Smooth muscle cell (in vitro differentiated cells): ENCODE data around the gene MAN1B1. TPM values are rescaled to one million over a fixed set of nuclear protein-coding genes. Genes with fewer than 3 reads are reported as not detected.

Experiments
- DNase-seq: peaks from one replicate; lab custom pipeline; 2025; ENCODE audit not compliant: unreplicated experiment; lab: John Stamatoyannopoulos, UW
- H2AFZ ChIP-seq: fragments of 200-600 bp; sonication (generic); 2 replicates; pipeline ENCODE4 v1.6.0; 2016; ENCODE audit warnings: antibody characterized with exemption, low read depth, mild to moderate bottlenecking
- H3F3A ChIP-seq: fragments of 200-600 bp; sonication (generic); 2 replicates; pipeline ENCODE4 v1.6.0; 2017; ENCODE audit warnings: antibody characterized with exemption, low read depth
- H3K27ac ChIP-seq: fragments of 200-600 bp; sonication (generic); 2 replicates; pipeline ENCODE4 v1.5.1; 2016; ENCODE audit warnings: low read depth, mild to moderate bottlenecking
- H3K27me3 ChIP-seq: fragments of 200-600 bp; sonication (generic); 2 replicates; pipeline ENCODE4 v1.6.1; 2016; ENCODE audit warnings: low read depth, mild to moderate bottlenecking
- H3K36me3 ChIP-seq: fragments of 200-600 bp; sonication (generic); 2 replicates; pipeline ENCODE4 v1.5.1; 2016; ENCODE audit warnings: low read depth
- H3K4me1 ChIP-seq: fragments of 200-600 bp; sonication (generic); 2 replicates; pipeline ENCODE4 v1.5.1; 2016; ENCODE audit warnings: low read depth
- H3K4me2 ChIP-seq: fragments of 200-600 bp; sonication (generic); 2 replicates; pipeline ENCODE4 v1.6.0; 2016; ENCODE audit warnings: mild to moderate bottlenecking
- H3K4me3 ChIP-seq: fragments of 200-600 bp; sonication (generic); 2 replicates; pipeline ENCODE4 v1.5.1; 2016; ENCODE audit warnings: mild to moderate bottlenecking
- H3K79me2 ChIP-seq: fragments of 200-600 bp; sonication (generic); 2 replicates; pipeline ENCODE4 v1.6.0; 2016; ENCODE audit warnings: low read depth, mild to moderate bottlenecking
- H3K9ac ChIP-seq: fragments of 200-600 bp; sonication (generic); 2 replicates; pipeline ENCODE4 v1.6.0; 2016; ENCODE audit warnings: low read depth
- H3K9me3 ChIP-seq: fragments of 200-600 bp; sonication (generic); replicated peaks from 2 replicates; pipeline ENCODE4 v1.5.1; 2016; ENCODE audit warnings: low read depth
- H4K20me1 ChIP-seq: fragments of 200-600 bp; sonication (generic); 2 replicates; pipeline ENCODE4 v1.6.0; 2016; ENCODE audit warnings: low read depth
- WGBS: methylation state at CpG from one replicate; pipeline ENCODE4 v1.1.7; 2016; ENCODE audit warnings: low lambda C conversion rate; 5-methylcytosine and 5-hydroxymethylcytosine counted together
- polyA plus RNA-seq: library from polyadenylated mRNA; unstranded; fragments of >200 nt; fragmentation: Nextera tagmentation; extraction: Ambion mirVana; gene quantifications from 2 replicates; pipeline ENCODE4 v1.2.1, GENCODE V29; 2016
- total RNA-seq: library from RNA; depleted of rRNA; stranded (reverse); fragments of >200 nt; gene quantifications from 2 replicates; pipeline ENCODE4 v1.2.3, GENCODE V29; 2014
- TF ChIP-seq, protein P1 (sequence below): fragments of 200-600 bp; sonication (generic); IDR thresholded peaks from 2 replicates; pipeline ENCODE4 v1.5.1; 2017; ENCODE audit warnings: borderline replicate concordance, mild to moderate bottlenecking, antibody characterized with exemption; ENCODE audit not compliant: insufficient read depth, poor library complexity, severe bottlenecking

MAN1B1 gene
- total and polyA plus RNA-seq, 2 experiments from 2014 or later, result 62.9 to 97.1 TPM

DNA sequence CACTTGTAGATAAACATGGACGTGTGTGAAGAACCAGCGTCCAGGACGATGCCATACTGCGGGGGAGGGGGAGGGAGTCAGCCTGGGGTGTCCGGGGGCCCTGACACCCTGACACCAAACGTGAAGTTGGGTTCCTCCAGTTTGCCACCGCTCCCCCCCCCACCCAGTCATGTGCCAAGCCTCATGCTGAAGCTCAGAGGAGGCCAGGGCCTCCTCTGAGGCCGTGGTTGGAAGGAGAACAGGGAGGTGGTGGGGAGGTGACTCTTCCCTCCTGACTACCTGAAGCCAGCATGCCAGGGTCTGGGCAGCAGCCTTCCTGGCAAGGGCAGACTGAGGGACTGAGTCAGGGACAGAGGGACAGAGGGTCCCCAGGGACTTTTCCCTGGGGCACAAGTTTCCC, 34.5 kb upstream of the MAN1B1 start:
- Histone ChIP-seq H3K27ac (no peak overlapping the region), H3K27me3 (peaks cover 72% of the 10 kb centered on the region), H3K36me3 (no peaks in the 10 kb centered on the region), H4K20me1 (no peaks in the 10 kb centered on the region), H3K4me3 (no peak overlapping the region), H3K4me1 (peaks cover 9% of the 10 kb centered on the region), H3K79me2 (no peaks in the 10 kb centered on the region), H3F3A (no peaks in the 10 kb centered on the region), H3K9ac (no peak overlapping the region), H3K4me2 (no peak overlapping the region), H2AFZ (no peak overlapping the region), H3K9me3 (no peaks in the 10 kb centered on the region)
- WGBS, result 88% methylated on average over 7 of the region's 8 CpGs
- TF ChIP-seq, protein P1, sequence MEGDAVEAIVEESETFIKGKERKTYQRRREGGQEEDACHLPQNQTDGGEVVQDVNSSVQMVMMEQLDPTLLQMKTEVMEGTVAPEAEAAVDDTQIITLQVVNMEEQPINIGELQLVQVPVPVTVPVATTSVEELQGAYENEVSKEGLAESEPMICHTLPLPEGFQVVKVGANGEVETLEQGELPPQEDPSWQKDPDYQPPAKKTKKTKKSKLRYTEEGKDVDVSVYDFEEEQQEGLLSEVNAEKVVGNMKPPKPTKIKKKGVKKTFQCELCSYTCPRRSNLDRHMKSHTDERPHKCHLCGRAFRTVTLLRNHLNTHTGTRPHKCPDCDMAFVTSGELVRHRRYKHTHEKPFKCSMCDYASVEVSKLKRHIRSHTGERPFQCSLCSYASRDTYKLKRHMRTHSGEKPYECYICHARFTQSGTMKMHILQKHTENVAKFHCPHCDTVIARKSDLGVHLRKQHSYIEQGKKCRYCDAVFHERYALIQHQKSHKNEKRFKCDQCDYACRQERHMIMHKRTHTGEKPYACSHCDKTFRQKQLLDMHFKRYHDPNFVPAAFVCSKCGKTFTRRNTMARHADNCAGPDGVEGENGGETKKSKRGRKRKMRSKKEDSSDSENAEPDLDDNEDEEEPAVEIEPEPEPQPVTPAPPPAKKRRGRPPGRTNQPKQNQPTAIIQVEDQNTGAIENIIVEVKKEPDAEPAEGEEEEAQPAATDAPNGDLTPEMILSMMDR, result no peak
- no peak for DNase-seq

DNA sequence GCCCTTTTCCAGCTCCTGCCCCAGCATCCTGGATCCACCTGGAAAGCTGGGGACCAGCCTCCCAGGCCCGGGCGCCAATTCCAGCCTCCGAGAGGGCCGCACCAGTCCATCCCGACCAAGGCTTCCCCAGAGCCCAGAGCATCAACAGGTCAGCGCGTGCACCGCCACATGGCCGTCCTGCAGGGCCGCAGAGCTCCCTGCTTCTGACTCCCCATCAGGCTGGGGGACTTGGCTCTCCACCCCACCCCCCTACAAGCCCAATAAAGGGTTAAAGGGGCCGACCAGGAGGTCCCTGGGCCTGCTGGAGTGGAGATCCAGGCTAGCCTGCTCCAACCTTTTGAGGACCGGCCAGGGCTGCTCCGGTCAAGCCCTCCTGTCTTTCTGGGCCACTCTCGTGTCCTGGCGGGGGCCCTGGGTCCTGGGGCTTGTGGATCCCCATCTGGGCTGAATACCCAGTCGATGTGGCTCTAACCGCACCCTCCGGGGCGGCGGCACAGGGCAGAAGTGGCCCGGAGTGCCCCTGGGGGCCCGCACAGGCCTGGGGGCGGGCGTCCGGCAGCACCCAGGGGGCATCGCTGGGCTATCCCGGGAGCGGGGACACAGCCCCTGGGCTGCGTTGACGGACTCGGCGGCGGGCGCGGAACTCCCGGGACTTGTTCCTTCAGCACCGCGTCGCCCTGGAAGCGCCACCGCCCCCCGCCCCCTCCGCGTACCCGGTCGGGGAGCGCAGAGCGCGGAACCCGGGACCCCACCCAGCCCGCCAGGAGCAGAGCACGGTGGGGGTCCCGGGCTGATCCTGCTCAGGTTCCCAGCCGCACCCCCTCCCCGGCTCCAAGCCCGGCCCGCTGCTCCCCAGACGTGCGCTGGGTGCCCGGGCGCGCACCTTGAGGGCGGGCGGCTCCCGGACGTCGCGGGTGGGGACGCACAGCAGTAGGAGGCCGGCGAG, 33.5 kb upstream of the MAN1B1 start:
- H3K36me3 ChIP-seq, result no peaks in the 10 kb centered on the region
- peak overlapping the region; percentile 83 for H3K4me2 ChIP-seq
- no peaks in the 10 kb centered on the region for H4K20me1 ChIP-seq
- H3K27ac ChIP-seq, result no peak overlapping the region
- H2AFZ ChIP-seq, result no peak overlapping the region
- 27% methylated on average over 47 of the region's 71 CpGs for WGBS
- no peaks in the 10 kb centered on the region for H3K9me3 ChIP-seq
- H3K4me3 ChIP-seq, result peak overlapping the region; percentile 40
- H3K79me2 ChIP-seq, result no peaks in the 10 kb centered on the region
- H3K4me1 ChIP-seq, result peaks cover 9% of the 10 kb centered on the region
- no peaks in the 10 kb centered on the region for H3F3A ChIP-seq
- DNase-seq, result no peak
- H3K27me3 ChIP-seq, result peaks cover 62% of the 10 kb centered on the region
- TF ChIP-seq, protein P1, result no peak
- H3K9ac ChIP-seq, result no peak overlapping the region

DNA sequence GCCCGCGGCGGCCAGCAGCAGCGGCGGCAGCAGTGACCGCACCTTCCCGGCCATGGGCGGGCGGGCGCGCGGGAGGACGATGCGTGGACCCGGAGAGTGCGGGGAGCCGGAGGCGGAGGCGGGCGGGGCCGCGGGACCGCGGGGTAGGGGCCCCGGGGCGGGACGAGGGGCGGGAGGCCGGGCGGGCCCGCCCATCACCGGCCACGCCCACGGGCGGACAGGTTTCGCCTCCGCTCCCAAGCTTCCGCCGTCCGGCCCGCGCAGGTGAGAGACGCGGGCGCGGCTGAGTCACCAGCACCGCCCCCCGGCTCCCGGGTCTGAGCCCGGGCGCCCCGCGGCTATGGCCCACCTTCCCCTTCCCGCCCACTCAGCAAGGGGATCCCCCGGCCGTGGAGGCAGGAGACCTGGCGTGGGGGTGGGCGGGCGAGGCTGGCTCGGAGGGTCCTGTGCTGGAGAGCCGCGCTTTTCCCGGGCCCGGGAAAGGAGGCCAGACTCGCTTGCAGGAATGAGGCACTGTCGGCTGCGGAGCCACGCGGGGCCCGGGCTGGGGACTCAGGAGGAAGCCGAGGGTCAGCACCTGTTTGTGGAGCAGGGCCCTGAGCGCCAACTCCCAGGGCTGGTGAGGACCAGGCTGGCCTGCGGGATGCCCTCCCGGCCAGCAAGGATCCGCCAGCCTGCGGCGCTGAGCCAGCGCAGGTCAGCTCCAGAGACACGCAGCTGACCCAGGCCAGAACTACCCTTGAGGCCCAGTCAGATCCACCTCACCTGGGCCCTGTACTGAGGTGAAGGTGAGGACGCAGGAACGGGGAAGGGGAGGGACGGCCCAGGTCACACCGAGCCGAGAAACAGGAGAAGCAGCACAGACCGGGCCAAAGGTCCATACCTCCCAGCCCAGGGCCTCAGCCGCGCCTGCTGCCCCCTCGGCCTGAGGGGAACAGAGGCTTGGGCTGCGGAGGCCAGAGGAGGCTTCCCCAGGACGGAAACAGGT, 32.5 kb upstream of the MAN1B1 start, which contains the start of gene ENTPD2:
Gene ENTPD2 (minus strand): TSS at position 118 of the 988 bp plus-strand sequence. CDS start 64 bp downstream, at position 54.
- H3K27ac ChIP-seq, result no peak within 1 kb of the TSS
- H3F3A ChIP-seq, result no peaks in the 10 kb centered on the region
- TF ChIP-seq, protein P1, result no peak
- no peak within 1 kb of the TSS for H2AFZ ChIP-seq
- peaks cover 9% of the 10 kb centered on the region for H3K4me1 ChIP-seq
- no peaks in the 10 kb centered on the region for H3K36me3 ChIP-seq
- H3K4me3 ChIP-seq, result peak within 1 kb of the TSS; percentile 40
- no peaks in the 10 kb centered on the region for H3K79me2 ChIP-seq
- peak within 1 kb of the TSS; percentile 83 for H3K4me2 ChIP-seq
- no peaks in the 10 kb centered on the region for H4K20me1 ChIP-seq
- peaks cover 54% of the 10 kb centered on the region for H3K27me3 ChIP-seq
- no peaks in the 10 kb centered on the region for H3K9me3 ChIP-seq
- no peak within 1 kb of the TSS for H3K9ac ChIP-seq
- 37% methylated on average over 35 of the region's 90 CpGs for WGBS
- no peak for DNase-seq
